HG02759 (cell line): Measurements from ENCODE around the gene PLPP7.
"Not testable (repeated sequence)": the region's sequence is repeated elsewhere in the genome, so short reads cannot be mapped to it uniquely, and the experiment has no call there.

ENCODE experiments used
- ATAC-seq: cut with Tn5 transposase; IDR thresholded peaks from one replicate; pipeline ENCODE4 v1.9.1; 2021; ENCODE audit warnings: mild to moderate bottlenecking, moderate library complexity; ENCODE audit not compliant: unreplicated experiment

The PLPP7 gene

GRCh38 chr9:131289301-131290035, at the start of gene PLPP7:
Gene PLPP7 (plus strand): TSS chr9:131289723. CDS start chr9:131289998, 275 bp downstream.
- ATAC-seq = no peak

GRCh38 chr9:131240047-131240921, 49.2 kb upstream of the PLPP7 start:
- no peak for ATAC-seq

GRCh38 chr9:131244331-131244730, 45.2 kb upstream of the PLPP7 start:
- ATAC-seq = not testable (repeated sequence)

DNA sequence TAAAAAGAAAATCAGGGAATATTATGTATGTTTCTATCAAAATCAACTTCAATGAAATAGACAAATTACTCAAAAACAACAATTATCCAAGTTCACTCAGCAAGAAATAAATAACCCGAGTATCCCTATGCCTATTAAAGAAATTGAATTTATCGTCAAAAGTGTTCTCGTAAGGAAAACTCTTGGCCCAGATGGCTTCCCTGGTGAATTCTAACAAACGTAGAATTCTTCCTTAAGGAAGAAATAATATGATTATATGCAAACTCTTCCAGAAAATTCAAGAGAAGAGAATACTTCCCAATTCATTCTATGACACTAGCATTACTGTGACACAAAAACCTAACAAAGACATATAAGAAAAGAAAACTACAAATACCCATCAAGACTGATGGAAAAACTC, 42.9 kb upstream of the PLPP7 start:
- ATAC-seq = no peak

GRCh38 chr9:131252120-131252519, 37.4 kb upstream of the PLPP7 start:
- ATAC-seq = no peak

DNA sequence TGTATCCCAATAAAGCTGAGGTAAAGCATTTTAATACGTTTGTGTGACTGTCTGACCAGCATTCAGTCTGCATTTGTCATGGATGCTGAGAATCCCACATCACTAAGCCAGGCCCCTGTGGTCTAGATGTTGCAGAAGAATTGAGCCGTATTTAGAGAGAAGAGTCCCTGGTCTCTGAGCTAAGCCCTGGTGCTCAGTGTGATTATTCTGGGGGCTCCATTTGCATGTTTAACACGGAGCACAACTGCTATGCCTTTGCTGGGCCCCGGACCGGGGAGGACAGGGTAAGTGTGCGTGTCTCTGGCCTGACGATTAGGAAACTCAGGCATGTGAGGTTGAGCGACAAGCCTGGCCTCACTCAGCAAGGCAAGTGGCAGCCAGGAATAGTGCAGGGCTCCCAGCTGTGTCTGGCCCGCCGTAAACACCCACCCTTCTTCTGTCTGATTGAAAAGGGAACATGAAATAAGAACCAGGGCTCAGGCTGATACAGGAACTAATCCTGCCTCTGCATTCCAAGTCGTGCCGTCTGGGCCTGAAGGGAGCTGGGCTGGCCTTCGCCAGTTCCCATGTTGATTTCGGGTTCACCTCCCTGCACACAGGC, 35.5 kb upstream of the PLPP7 start:
- no peak for ATAC-seq

GRCh38 chr9:131254626-131255025, 34.9 kb upstream of the PLPP7 start:
- ATAC-seq = no peak

DNA sequence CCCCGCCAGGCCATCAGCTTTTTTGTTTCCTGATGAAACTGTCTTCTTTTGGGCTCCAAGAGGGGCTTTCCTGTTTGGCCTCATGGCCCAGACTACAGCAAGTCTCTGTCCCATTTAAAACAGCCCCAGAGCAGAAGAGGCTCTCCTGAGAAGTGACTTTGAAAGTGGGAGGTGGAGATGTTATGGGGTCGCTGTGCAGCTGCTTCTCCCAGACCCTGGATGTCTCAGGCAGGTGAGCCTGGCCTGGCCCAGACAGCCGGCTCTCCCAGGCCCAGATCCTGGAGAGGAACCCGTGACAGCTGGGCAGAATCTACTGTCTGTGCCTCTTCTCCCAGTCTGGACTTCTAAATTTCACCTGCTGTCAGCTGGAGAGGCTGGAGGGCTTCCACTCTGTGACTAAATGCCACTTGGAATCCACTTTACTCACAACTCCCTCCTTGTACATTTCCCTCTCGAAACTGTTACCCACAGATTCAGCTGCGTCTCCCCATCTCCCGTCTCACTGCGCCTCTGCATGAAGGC, 33.8 kb upstream of the PLPP7 start:
- no peak for ATAC-seq

GRCh38 chr9:131257266-131258025, 32.1 kb upstream of the PLPP7 start:
- ATAC-seq = no peak

DNA sequence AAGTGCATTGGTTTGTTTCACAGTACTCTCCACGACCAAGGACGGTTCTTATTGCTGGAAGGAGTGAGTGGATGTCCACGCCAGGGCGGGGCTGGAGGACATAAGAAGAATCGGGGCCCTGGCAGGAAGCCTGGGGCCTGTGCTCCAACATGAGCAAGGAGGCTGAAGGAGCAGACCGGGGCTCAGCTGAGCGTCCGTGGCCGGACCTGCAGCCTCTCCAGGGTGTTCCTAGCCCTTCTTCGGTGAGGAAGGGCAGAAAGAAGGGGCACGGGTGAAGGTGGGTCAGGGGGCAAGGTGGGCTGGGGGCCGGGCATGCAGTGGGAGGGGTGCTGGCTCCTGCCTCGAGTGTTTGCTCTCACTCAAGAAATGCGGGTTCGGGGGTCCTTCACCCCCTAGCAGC, 31.3 kb upstream of the PLPP7 start:
- ATAC-seq = no peak

GRCh38 chr9:131258698-131259431, 30.7 kb upstream of the PLPP7 start:
- no peak for ATAC-seq

GRCh38 chr9:131259432-131259898, 30.1 kb upstream of the PLPP7 start:
- no peak for ATAC-seq

DNA sequence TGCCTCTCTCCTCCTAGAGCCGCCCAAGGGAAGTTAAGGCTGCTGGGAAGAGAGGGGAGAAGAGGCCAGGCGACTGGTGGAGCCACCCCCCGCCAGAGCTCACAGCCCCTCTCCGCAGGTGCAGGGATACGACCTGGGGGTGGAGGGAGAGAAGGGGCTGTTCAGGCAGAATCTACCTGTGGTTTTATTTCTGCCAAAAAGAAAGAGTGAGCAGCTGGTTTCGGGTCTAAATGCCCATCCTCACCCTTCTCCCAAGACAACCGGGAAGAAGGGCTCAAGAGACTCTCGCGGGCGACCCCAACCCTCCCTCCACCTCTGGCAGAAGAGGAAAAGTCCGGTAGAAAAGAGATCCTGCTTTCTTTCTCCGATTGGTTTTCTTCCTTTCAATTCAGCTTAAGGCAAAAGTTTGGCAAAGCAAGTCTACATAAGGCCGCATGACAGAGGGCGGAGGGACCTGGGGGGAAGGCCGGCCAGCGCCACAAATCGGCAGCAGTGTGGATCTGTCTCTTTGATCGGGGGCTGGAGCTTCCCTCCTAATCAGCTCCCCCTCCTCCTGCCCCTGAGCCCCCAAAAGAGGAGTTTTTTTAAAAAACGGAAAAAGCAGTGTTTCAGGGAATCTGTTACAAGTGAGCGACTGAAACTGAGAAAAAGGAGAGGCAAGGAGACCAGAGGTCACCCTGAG, 29.5 kb upstream of the PLPP7 start:
- no peak for ATAC-seq

- no peak for ATAC-seq
Measured at GRCh38 chr9:131260751-131261452, 28.6 kb upstream of the PLPP7 start.

DNA sequence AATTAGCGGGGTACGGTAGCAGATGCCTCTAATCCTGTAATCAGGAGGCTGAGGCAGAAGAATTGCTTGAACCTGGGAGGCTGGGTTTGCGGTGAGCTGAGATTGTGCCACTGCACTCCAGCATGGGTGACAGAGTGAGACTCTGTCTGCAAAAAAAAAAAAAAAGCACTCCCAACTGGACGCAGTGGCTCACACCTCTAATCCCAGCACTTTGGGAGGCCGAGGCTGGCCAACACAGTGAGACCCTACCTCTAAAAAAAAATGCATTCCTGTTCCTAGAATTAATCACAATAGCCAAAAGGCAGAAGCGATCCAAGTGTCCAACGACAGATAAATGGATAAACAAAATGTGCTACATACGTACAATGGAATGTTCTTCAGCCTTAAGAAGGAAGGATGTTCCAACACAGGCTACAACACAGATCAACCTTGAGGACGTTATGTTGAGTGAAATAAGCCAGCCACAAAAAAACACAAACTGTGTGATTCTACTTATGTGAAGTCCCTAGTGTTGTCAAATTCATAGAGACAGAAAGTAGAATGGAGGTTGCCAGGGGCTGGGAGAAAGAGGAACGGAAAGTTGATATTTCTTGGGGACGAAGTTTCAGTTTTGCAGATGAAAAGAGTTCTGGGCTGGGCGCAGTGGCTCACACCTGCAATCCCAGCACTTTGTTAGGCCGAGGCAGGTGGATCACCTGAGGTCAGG, 27.0 kb upstream of the PLPP7 start:
- ATAC-seq = no peak

GRCh38 chr9:131263033-131263343, 26.5 kb upstream of the PLPP7 start:
- not testable (repeated sequence) for ATAC-seq

DNA sequence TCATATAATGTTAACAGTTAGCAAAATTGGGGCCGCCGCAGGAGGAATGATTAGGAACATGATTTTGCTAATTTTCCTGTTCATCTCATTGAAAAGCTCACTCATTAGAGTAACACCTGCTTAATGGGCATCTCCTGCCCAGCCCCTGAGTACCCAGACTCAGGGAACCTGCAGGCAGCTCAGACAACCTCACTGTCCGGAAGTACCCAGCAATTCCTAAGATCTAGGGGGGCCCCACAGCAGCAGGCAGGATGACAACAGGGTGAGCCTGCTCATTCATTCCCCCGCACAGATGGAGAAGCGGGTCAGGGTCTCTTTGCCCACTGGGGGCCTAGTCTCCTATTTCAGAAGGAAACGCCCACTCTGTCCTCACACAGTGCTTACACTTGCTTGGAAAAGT, 25.8 kb upstream of the PLPP7 start:
- no peak for ATAC-seq

DNA sequence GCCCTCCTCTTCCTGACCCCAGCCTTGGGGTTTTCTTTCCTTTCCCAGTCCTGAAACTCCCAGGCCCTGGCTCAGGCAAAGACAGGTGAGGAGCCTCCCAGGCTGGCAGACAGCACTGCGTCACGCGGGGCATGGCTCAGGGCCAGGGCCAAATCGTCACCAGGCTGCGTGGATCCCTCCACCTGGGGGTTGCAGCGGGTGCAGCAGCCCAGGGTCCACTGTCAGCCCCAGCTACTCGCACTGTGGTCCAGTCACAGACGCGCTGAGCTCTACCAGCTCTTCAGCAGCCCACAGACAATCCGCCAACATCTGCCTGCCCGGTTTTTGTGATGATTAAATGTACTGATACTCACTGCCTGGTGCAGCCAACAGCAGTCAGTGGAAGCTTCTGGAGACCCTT, 25.3 kb upstream of the PLPP7 start:
- no peak for ATAC-seq
